ENCODE results near the gene HIF3A.

DNA sequence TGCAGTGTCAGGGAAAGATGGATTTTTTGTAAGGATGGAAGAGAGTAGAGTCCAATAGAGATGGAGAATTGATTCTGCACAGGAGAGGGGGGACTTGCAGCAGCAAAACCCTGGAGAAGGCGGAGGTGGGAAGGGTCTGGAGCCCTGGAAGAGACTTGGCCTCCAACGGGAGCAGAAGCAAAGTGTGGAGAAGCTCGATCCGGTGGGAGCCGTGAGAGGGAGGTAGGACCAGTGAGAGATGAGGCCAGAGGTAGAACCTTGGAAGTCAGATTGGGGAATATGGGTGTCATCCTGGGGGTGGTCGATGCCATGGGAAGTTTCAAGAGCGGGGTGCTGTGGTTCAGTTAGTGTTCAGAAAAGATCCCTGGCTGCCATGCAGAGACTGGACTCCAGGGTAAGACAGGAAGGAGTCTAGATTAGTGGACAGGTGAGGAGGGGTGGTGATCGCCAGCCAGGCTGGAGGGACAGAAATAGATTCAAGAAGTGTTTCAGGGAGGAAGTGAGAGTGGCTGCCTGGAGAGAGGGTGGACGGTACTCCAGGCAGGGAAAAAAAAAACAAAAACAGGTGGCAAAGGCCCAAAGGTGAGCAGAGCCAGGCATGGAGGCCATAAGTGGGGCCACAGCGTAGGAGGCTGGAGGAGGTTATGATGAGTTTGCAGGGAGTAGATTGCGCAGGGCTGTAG, 52.6 kb downstream of the HIF3A start:
- TF ChIP-seq EZH2 (IDR thresholded peaks at IDR 0.05; ENCODE audit: low read length), result no peak
- TF ChIP-seq, protein P1, sequence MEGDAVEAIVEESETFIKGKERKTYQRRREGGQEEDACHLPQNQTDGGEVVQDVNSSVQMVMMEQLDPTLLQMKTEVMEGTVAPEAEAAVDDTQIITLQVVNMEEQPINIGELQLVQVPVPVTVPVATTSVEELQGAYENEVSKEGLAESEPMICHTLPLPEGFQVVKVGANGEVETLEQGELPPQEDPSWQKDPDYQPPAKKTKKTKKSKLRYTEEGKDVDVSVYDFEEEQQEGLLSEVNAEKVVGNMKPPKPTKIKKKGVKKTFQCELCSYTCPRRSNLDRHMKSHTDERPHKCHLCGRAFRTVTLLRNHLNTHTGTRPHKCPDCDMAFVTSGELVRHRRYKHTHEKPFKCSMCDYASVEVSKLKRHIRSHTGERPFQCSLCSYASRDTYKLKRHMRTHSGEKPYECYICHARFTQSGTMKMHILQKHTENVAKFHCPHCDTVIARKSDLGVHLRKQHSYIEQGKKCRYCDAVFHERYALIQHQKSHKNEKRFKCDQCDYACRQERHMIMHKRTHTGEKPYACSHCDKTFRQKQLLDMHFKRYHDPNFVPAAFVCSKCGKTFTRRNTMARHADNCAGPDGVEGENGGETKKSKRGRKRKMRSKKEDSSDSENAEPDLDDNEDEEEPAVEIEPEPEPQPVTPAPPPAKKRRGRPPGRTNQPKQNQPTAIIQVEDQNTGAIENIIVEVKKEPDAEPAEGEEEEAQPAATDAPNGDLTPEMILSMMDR (optimal IDR thresholded peaks at IDR 0.05 in 1 of 3, IDR thresholded peaks at IDR 0.05 in 1 of 3, conservative IDR thresholded peaks at IDR 0.05 in 1 of 3; ENCODE audit: extremely low read depth in 1 of 3, insufficient read depth in 2 of 3, low read length in 3 of 3), result no peak

All from keratinocyte (primary cell).